HUES48 (cell line): ENCODE results near the gene RYR2.
A peak's percentile ranks its signal among the peaks of the same experiment; 100 is the strongest.

Experiments
- H3K27ac ChIP-seq: one replicate; pipeline ENCODE4 v1.7.0; 2013; ENCODE audit warnings: low read depth, low read length, inconsistent platforms
- H3K27me3 ChIP-seq: 2 replicates; pipeline ENCODE4 v1.6.1; 2013; ENCODE audit warnings: mild to moderate bottlenecking, low read length; ENCODE audit not compliant: control insufficient read depth, insufficient read depth
- H3K36me3 ChIP-seq: 2 replicates; pipeline ENCODE4 v1.6.1; 2013; ENCODE audit warnings: low read length; ENCODE audit not compliant: control insufficient read depth, insufficient read depth
- H3K4me1 ChIP-seq: 2 replicates; pipeline ENCODE4 v1.6.1; 2013; ENCODE audit warnings: mild to moderate bottlenecking, low read length; ENCODE audit not compliant: control insufficient read depth, insufficient read depth
- H3K4me3 ChIP-seq: 2 replicates; pipeline ENCODE4 v1.5.1; 2013; ENCODE audit warnings: mild to moderate bottlenecking, low read depth, low read length
- H3K9ac ChIP-seq: 2 replicates; pipeline ENCODE4 v1.6.1; 2013; ENCODE audit warnings: mild to moderate bottlenecking, low read depth, low read length, moderate library complexity
- H3K9me3 ChIP-seq: 2 replicates; pipeline ENCODE4 v1.6.1; 2013; ENCODE audit warnings: low read length; ENCODE audit not compliant: control insufficient read depth, insufficient read depth

Gene RYR2

DNA sequence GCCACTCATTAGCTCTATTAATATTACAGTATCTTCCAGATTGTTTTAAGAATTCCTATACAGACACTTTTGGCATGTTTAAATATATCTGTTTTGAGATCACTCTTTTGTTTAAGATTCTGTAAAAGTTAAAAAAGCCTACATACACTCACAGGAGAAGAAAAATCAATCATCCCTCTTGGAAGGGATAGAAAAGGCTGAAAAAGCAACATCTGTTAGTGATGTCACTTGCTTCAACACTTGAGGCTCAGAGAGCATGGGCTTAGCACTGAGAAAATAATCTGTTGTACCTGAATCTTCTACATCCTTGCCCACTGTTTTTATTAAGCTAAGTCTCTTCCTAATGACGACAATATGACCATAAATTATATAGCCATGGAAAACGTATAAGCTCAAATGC is 721.8 kb downstream of the RYR2 start:
- Histone ChIP-seq H3K27ac (no peak overlapping the region), H3K36me3 (no peaks in the 10 kb centered on the region), H3K9ac (no peak overlapping the region), H3K4me1 (no peaks in the 10 kb centered on the region), H3K27me3 (no peaks in the 10 kb centered on the region), H3K9me3 (no peaks in the 10 kb centered on the region), H3K4me3 (no peak overlapping the region)

- H3K4me1 ChIP-seq: no peaks in the 10 kb centered on the region
- H3K27me3 ChIP-seq: no peaks in the 10 kb centered on the region
- H3K4me3 ChIP-seq: no peak overlapping the region
- no peaks in the 10 kb centered on the region for H3K36me3 ChIP-seq
- H3K9ac ChIP-seq: no peak overlapping the region
- H3K27ac ChIP-seq: no peak overlapping the region
- H3K9me3 ChIP-seq: no peaks in the 10 kb centered on the region
Measured at GRCh38 chr1:237769916-237770315, 727.9 kb downstream of the RYR2 start.

DNA sequence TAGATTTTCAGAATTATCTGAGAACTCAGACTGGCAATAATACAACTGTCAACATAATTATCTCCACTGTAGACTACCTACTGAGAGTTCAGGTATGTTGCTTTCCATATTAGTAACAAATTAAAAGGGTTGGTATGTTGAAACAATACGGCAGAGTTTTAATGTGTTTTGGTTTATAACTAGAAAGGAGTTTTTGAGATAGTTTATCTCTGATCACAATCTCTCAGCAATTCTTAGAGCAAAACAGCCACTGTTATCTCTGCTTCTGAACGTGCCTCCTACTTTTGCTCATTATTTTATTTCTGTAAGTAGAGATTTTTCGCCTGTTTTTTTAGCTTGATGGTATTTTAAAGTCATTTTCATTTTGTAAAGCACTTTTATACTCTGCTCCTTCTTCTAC is 730.0 kb downstream of the RYR2 start:
- Histone ChIP-seq H3K4me3 (no peak overlapping the region), H3K9ac (no peak overlapping the region), H3K4me1 (no peaks in the 10 kb centered on the region), H3K36me3 (no peaks in the 10 kb centered on the region), H3K27me3 (no peaks in the 10 kb centered on the region), H3K9me3 (no peaks in the 10 kb centered on the region), H3K27ac (no peak overlapping the region)

DNA sequence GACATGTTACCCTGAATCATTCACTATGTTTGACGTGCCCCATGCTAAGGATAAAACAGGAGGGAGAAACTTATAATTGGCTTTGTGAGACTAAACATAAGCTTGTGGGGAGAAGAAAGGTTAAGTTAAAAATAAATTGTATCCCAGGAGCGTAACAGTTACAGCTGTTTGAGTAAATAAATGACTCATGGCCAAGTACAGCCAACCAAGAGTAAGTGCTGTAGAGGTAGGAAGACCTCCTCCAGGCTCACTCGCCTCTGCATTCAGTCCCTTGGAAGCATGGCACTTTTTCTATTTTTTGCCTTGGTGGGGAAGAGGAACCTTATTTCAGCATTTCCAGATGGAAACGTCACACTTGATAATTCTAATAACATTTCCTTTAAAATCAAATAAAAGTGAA is 732.3 kb downstream of the RYR2 start:
- Histone ChIP-seq H3K9me3 (no peaks in the 10 kb centered on the region), H3K4me3 (no peak overlapping the region), H3K36me3 (no peaks in the 10 kb centered on the region), H3K27ac (no peak overlapping the region), H3K4me1 (no peaks in the 10 kb centered on the region), H3K9ac (no peak overlapping the region), H3K27me3 (no peaks in the 10 kb centered on the region)

GRCh38 chr1:237779356-237779755 is 737.4 kb downstream of the RYR2 start:
- Histone ChIP-seq H3K9ac (no peak overlapping the region), H3K36me3 (no peaks in the 10 kb centered on the region), H3K4me3 (no peak overlapping the region), H3K27me3 (no peaks in the 10 kb centered on the region), H3K4me1 (no peaks in the 10 kb centered on the region), H3K27ac (no peak overlapping the region), H3K9me3 (no peaks in the 10 kb centered on the region)

- no peak overlapping the region for H3K9ac ChIP-seq
- H3K27ac ChIP-seq: peak overlapping the region; percentile 26
- H3K4me3 ChIP-seq: no peak overlapping the region
- H3K36me3 ChIP-seq: 0 out of 2 replicates have a peak, but pooled peaks cover 3% of the 10 kb centered on the region
- no peaks in the 10 kb centered on the region for H3K9me3 ChIP-seq
- peaks cover 4% of the 10 kb centered on the region; the same call in 1 of the 2 replicates for H3K4me1 ChIP-seq
- H3K27me3 ChIP-seq: no peaks in the 10 kb centered on the region
Measured at GRCh38 chr1:237786066-237786719, 744.2 kb downstream of the RYR2 start.

DNA sequence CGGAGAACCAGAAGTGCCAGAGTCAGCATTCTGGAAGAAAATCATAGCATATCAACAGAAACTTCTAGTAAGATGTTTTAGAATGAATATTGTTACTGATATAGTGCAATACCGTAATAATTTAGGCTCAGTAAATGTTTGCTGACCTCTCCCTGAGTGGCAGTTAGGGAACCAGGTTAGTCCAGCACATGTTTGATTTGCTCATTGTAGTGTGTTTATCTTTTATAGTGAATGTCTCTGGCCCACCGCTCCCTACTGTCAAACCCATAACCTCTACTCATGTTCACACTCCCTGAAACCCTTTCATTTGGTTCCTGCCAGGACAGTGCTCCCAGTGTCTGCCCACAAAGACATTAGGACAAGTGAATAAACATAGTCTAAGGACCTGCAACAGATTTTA is 746.1 kb downstream of the RYR2 start:
- H3K27ac ChIP-seq: no peak overlapping the region

GRCh38 chr1:237789619-237790018 is 747.6 kb downstream of the RYR2 start:
- Histone ChIP-seq H3K9me3 (no peaks in the 10 kb centered on the region), H3K27ac (no peak overlapping the region), H3K4me3 (no peak overlapping the region)

More for the DNA sequence above, 746.1 kb downstream of the RYR2 start:
- Histone ChIP-seq H3K27me3 (no peaks in the 10 kb centered on the region), H3K4me1 (peaks cover 4% of the 10 kb centered on the region; the same call in 1 of the 2 replicates), H3K36me3 (0 out of 2 replicates have a peak, but pooled peaks cover 3% of the 10 kb centered on the region), H3K9me3 (no peaks in the 10 kb centered on the region), H3K9ac (no peak overlapping the region), H3K4me3 (no peak overlapping the region)

DNA sequence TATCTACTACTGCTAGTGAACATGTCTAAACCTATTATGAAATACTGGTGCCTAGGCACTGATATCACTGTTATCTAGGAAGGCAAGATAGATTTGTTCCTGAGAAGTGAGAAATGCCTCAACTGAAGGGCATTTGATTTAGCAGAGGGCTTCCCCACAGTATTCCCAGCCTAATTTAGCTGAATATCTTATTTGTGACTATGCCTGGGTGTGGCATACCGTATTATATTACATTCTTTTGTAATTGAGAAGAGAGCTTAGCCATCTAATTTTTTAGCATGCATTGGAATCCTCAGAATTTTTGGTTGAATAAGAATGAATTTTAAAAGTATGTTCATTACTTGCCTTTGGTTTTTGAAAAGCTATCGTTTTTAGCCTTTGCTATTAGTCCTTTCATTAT is 749.6 kb downstream of the RYR2 start:
- Histone ChIP-seq H3K36me3 (0 out of 2 replicates have a peak, but pooled peaks cover 3% of the 10 kb centered on the region), H3K4me1 (no peaks in the 10 kb centered on the region), H3K4me3 (no peak overlapping the region), H3K9me3 (no peaks in the 10 kb centered on the region), H3K27me3 (no peaks in the 10 kb centered on the region), H3K27ac (no peak overlapping the region), H3K9ac (no peak overlapping the region)

More at GRCh38 chr1:237789619-237790018, 747.6 kb downstream of the RYR2 start:
- Histone ChIP-seq H3K36me3 (0 out of 2 replicates have a peak, but pooled peaks cover 3% of the 10 kb centered on the region), H3K27me3 (no peaks in the 10 kb centered on the region), H3K4me1 (peaks cover 4% of the 10 kb centered on the region; the same call in 1 of the 2 replicates), H3K9ac (no peak overlapping the region)

- Histone ChIP-seq H3K9ac (no peak overlapping the region), H3K36me3 (0 out of 2 replicates have a peak, but pooled peaks cover 3% of the 10 kb centered on the region), H3K4me3 (no peak overlapping the region), H3K9me3 (no peaks in the 10 kb centered on the region), H3K27me3 (no peaks in the 10 kb centered on the region), H3K4me1 (no peaks in the 10 kb centered on the region), H3K27ac (no peak overlapping the region)
Measured at GRCh38 chr1:237792149-237792548, 750.2 kb downstream of the RYR2 start.

DNA sequence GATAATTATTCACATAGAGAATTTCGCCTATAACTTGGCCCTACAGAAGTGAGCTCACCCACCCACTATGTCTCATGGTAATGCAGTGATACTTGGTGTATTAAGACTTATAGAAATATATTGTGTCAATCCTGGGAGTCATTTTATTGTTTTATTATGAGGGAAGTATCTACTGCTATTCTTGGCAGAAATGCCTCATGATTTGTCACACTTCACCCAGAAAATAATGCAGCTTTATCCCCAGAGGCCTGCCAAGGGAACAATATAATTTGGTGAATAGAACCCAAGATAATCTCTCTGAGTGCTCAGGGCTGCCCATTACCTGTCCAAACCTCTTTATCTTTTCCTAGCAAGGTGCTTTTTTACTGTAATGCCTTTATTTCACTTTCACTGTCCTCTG is 750.7 kb downstream of the RYR2 start:
- Histone ChIP-seq H3K9me3 (no peaks in the 10 kb centered on the region), H3K27ac (no peak overlapping the region), H3K36me3 (0 out of 2 replicates have a peak, but pooled peaks cover 3% of the 10 kb centered on the region), H3K4me3 (no peak overlapping the region), H3K9ac (no peak overlapping the region), H3K4me1 (no peaks in the 10 kb centered on the region), H3K27me3 (no peaks in the 10 kb centered on the region)
